Measurements from ENCODE around the gene ADGRF4. TPM values are rescaled to one million over a fixed set of nuclear protein-coding genes. Genes with fewer than 3 reads are reported as not detected.

Gene ADGRF4
- total RNA-seq: 0.31 TPM

GRCh38 chr6:47698342-47698787 lies at the start of gene ADGRF4:
TSS of gene ADGRF4 (plus strand) at chr6:47698580. CDS start at chr6:47707246, 8,666 bp downstream.

Other genes starting within 250 kb of the ADGRF4 start
- 33.2 TPM for gene CD2AP, start 220.8 kb upstream of the ADGRF4 start, total RNA-seq
- gene OPN5, start 83.5 kb downstream of the ADGRF4 start, total RNA-seq: not detected

All from parietal lobe (tissue), 1 donor.